K562 (cell line): ENCODE measurements around the gene ELOVL1. TPM values are rescaled to one million over a fixed set of nuclear protein-coding genes. Genes with fewer than 3 reads are reported as not detected.

Experiments used
- MGA ChIP-seq: fragments of 450-650 bp; IDR thresholded peaks from 2 replicates; pipeline ENCODE4 v1.6.1; 2016; ENCODE audit warnings: mild to moderate bottlenecking, moderate library complexity
- PRDM10 ChIP-seq: fragments of 450-650 bp; IDR thresholded peaks from 2 replicates; pipeline ENCODE4 v1.6.1; 2018; ENCODE audit not compliant: partially characterized antibody
- PTRF ChIP-seq: fragments of 450-650 bp; IDR thresholded peaks from 2 replicates; pipeline ENCODE4 v1.6.1; 2016; ENCODE audit warnings: mild to moderate bottlenecking, missing genetic modification characterization, missing compliant biosample characterization
- RBM15 ChIP-seq: fragments of 200-400 bp; formaldehyde crosslinking; IDR thresholded peaks from 2 replicates; pipeline ENCODE4 v1.6.1; 2018; ENCODE audit warnings: mild to moderate bottlenecking, low read length, moderate library complexity; ENCODE audit not compliant: insufficient read depth
- TSC22D4 ChIP-seq: fragments of 450-650 bp; IDR thresholded peaks from 2 replicates; pipeline ENCODE4 v1.6.1; 2016; ENCODE audit warnings: missing genetic modification characterization, missing biosample characterization, control low read depth
- ZBTB7A ChIP-seq: IDR thresholded peaks from 2 replicates; pipeline ENCODE4 v1.6.1; 2011; ENCODE audit warnings: low read depth, mild to moderate bottlenecking, low read length, moderate library complexity, borderline replicate concordance; ENCODE audit not compliant: control insufficient read depth
- ZNF212 ChIP-seq: fragments of 450-650 bp; formaldehyde crosslinking; IDR thresholded peaks from 2 replicates; pipeline ENCODE4 v1.4.0; 2020; ENCODE audit warnings: mild to moderate bottlenecking
- ZNF764 ChIP-seq: fragments of 250-450 bp; sonication (Bioruptor Pico); IDR thresholded peaks from 2 replicates; pipeline ENCODE4 v1.4.0; 2020; ENCODE audit warnings: low read depth, mild to moderate bottlenecking, moderate library complexity
- polyA plus RNA-seq, 8 experiments: library from polyadenylated mRNA; depleted of rRNA in 4 of 8; stranded (reverse) in 5 of 8; unstranded in 3 of 8; fragments of >200 nt; fragmentation: Nextera tagmentation in 2 of 8; fragmentation: Illumina TruSeq in 1 of 8; extraction: Ambion mirVana in 2 of 8; extraction: Trizol in 1 of 8; gene quantifications; 2 replicates each; pipeline versions ENCODE4 v1.2.1 to v1.2.3, GENCODE V29; 2011 to 2014; ENCODE audit warnings: inconsistent platforms in 1 of 8, missing spikeins in 1 of 8
- total RNA-seq, 7 experiments: library from RNA; depleted of rRNA in 6 of 7; stranded (reverse); fragments of >200 nt in 6 of 7; fragmentation: Illumina TruSeq in 2 of 7; extraction: Trizol in 2 of 7; gene quantifications; 2 replicates each; pipeline versions ENCODE4 v1.2.1 to v1.2.3, GENCODE V29; 2011 to 2021; ENCODE audit warnings: low replicate concordance in 1 of 7
- TF ChIP-seq, protein P1 (sequence below): sonication (generic); formaldehyde crosslinking; IDR thresholded peaks from 2 replicates; pipeline ENCODE4 v1.8.1; 2023; ENCODE audit warnings: mild to moderate bottlenecking, missing genetic modification reagents

The ELOVL1 gene
- total and polyA plus RNA-seq, 9 of the 15 experiments (the other 6 are each of a cell fraction or from before 2014, with no cell fraction given), result 51.0 to 157 (median 70.3) TPM

DNA sequence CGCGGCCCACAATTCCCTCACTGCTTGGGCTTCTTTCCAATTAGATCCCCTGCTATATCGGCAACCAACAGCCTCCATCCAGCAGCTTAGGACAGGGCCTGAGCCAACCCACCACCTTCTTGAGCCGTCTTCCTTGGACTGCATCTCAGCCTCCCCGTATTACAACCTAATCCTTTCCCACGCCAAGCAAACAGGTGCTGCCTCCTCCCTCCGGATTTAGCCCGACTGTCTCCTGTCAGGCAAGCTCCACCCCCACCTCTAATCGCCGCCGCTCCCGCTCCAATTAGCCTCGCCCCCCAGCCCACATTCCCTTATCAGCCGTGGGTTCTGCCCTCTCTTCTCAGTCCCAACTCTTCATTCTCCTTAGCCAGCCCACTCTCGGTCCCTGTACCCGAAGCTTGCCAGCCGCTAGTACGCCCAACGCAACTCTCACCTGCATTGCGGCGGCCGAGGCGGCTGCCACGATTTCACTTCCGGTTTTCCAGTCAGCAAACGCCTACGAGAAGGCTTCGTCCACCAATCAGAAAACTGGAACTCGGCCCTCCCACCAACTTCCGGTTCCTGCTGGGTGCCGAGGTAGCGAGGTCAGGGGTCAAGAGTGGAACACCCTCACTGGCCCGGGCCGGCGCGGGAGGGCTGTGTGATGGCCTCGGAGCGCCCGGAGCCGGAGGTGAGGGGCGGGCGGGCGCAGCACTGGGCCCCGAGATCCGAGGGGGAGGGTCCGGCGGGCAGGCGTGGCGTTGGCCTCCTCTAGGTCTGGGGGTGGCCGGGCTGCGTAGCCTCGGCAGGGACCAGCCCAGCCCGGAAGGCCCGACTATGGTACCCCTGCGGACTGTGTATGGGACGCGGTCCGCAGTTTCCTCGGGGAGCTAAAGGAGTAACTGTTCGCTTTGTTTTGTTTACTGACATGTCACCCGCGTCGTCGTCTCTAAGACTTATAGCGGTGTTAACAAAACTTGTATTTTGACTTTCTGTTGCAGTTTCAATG, 21.8 kb upstream of the ELOVL1 start, which contains the start of the genes MED8 and SZT2 (continued):
- no peak for TF ChIP-seq MGA
- peak; percentile 36 for TF ChIP-seq PRDM10
- no peak for TF ChIP-seq PTRF (tag)
- no peak for TF ChIP-seq ZNF212
- TF ChIP-seq, protein P1, sequence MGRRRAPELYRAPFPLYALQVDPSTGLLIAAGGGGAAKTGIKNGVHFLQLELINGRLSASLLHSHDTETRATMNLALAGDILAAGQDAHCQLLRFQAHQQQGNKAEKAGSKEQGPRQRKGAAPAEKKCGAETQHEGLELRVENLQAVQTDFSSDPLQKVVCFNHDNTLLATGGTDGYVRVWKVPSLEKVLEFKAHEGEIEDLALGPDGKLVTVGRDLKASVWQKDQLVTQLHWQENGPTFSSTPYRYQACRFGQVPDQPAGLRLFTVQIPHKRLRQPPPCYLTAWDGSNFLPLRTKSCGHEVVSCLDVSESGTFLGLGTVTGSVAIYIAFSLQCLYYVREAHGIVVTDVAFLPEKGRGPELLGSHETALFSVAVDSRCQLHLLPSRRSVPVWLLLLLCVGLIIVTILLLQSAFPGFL (CRISPR knock-in tag), result no peak
- no peak for TF ChIP-seq RBM15
- TF ChIP-seq TSC22D4 (tag), result no peak
- no peak for TF ChIP-seq ZNF764 (CRISPR knock-in tag)
- no peak; the same call in 1 of the 2 replicates for TF ChIP-seq ZBTB7A
